ENCODE measurements around the gene LYRM4.

LYRM4 gene

GRCh38 chr6:5167501-5167900 is 93.2 kb downstream of the LYRM4 start:
- H3K4me1 Mint-ChIP-seq = peaks cover 13% of the 10 kb centered on the region
- no peaks in the 10 kb centered on the region for H3K36me3 Mint-ChIP-seq (ENCODE audit: low read depth)
- TF ChIP-seq CTCF (IDR thresholded peaks at IDR 0.05; ENCODE audit: unreplicated experiment in 3 of 3) = no peak
- H3K4me3 Mint-ChIP-seq = no peak overlapping the region
- no peaks in the 10 kb centered on the region for H3K27me3 Mint-ChIP-seq (ENCODE audit: low read depth)
- H3K27ac Mint-ChIP-seq = no peak overlapping the region
- H3K9me3 Mint-ChIP-seq = no peaks in the 10 kb centered on the region

DNA sequence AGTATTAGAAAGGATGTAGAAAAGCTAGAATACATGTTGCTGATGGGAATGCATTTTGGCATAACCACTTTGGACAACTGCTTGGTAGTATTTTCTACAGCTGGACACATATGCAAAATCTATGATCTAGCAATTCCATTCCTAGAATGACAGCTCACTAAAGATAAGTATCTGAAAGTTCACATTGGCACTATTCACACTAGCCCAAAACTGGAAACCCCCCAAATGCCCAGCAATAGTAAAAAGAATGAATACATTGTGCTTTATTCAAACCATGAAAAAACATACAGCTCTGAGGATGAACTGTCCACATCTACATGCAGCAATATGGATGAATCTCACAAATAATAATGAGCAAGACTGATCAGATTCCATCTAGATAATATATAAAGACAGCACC is 96.7 kb downstream of the LYRM4 start:
- no peak overlapping the region for H3K4me3 Mint-ChIP-seq
- H3K27ac Mint-ChIP-seq = no peak overlapping the region
- H3K9me3 Mint-ChIP-seq = no peaks in the 10 kb centered on the region
- peaks cover under 1% of the 10 kb centered on the region for H3K27me3 Mint-ChIP-seq (ENCODE audit: low read depth)
- no peaks in the 10 kb centered on the region for H3K4me1 Mint-ChIP-seq
- no peak for TF ChIP-seq CTCF (IDR thresholded peaks at IDR 0.05; ENCODE audit: unreplicated experiment in 3 of 3)
- H3K36me3 Mint-ChIP-seq (ENCODE audit: low read depth) = no peaks in the 10 kb centered on the region

GRCh38 chr6:5163247-5163646 is 97.5 kb downstream of the LYRM4 start:
- Mint-ChIP-seq H3K27me3 (ENCODE audit: low read depth) (peaks cover 4% of the 10 kb centered on the region), H3K36me3 (ENCODE audit: low read depth) (no peaks in the 10 kb centered on the region), H3K4me1 (no peaks in the 10 kb centered on the region), H3K9me3 (no peaks in the 10 kb centered on the region), H3K4me3 (no peak overlapping the region), H3K27ac (no peak overlapping the region)
- no peak for TF ChIP-seq CTCF (IDR thresholded peaks at IDR 0.05; ENCODE audit: unreplicated experiment in 3 of 3)

GRCh38 chr6:5162355-5162754 is 98.4 kb downstream of the LYRM4 start:
- Mint-ChIP-seq H3K4me1 (no peaks in the 10 kb centered on the region), H3K27ac (no peak overlapping the region), H3K27me3 (ENCODE audit: low read depth) (peaks cover 4% of the 10 kb centered on the region), H3K36me3 (ENCODE audit: low read depth) (no peaks in the 10 kb centered on the region), H3K9me3 (no peaks in the 10 kb centered on the region), H3K4me3 (no peak overlapping the region)
- no peak for TF ChIP-seq CTCF (IDR thresholded peaks at IDR 0.05; ENCODE audit: unreplicated experiment in 3 of 3)

DNA sequence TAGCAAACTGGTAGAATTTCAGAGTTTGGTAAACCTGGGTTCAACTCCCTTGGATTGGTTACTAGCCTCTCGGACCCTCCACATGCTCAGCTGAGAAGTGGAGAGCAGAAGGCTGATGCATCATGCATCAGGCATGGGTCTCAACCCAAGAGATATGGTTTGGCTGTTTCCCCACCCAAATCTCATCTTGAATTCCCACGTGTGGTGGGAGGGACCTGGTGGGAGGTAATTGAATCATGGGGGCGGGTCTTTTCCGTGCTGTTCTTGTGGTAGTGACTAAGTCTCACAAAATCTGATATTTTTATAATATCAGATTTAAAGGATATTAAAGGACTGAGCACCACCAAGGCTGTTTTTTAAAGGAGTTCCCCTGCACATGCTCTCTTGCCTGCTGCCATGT is 100.5 kb downstream of the LYRM4 start:
- no peak for TF ChIP-seq CTCF (IDR thresholded peaks at IDR 0.05; ENCODE audit: unreplicated experiment in 3 of 3)
- peaks cover 9% of the 10 kb centered on the region for H3K27me3 Mint-ChIP-seq (ENCODE audit: low read depth)
- no peaks in the 10 kb centered on the region for H3K4me1 Mint-ChIP-seq
- no peaks in the 10 kb centered on the region for H3K36me3 Mint-ChIP-seq (ENCODE audit: low read depth)
- no peaks in the 10 kb centered on the region for H3K9me3 Mint-ChIP-seq
- H3K4me3 Mint-ChIP-seq = no peak overlapping the region
- H3K27ac Mint-ChIP-seq = no peak overlapping the region

- no peak for TF ChIP-seq CTCF (IDR thresholded peaks at IDR 0.05; ENCODE audit: unreplicated experiment in 3 of 3)
- H3K4me3 Mint-ChIP-seq = no peak overlapping the region
- peaks cover 9% of the 10 kb centered on the region for H3K27me3 Mint-ChIP-seq (ENCODE audit: low read depth)
- H3K9me3 Mint-ChIP-seq = no peaks in the 10 kb centered on the region
- H3K36me3 Mint-ChIP-seq (ENCODE audit: low read depth) = no peaks in the 10 kb centered on the region
- no peak overlapping the region for H3K27ac Mint-ChIP-seq
- H3K4me1 Mint-ChIP-seq = no peaks in the 10 kb centered on the region
These were observed 101.6 kb downstream of the LYRM4 start for GRCh38 chr6:5159162-5159561.
